Caki2 (cell line): ENCODE measurements around the gene CEP63. TPM values are rescaled to one million over a fixed set of nuclear protein-coding genes. Genes with fewer than 3 reads are reported as not detected.

Source experiments
- DNase-seq: peaks from one replicate; pipeline ENCODE4 v3.0.0-alpha.2; 2015; ENCODE audit warnings: low read depth
- in situ Hi-C: cut with HindIII; loops from 2 replicates; pipeline ENCODE4 v1.10.0; 2016; ENCODE audit warnings: low sequenced_read_pairs, low pct_unique_long_range_greater_than_20kb, mixed read lengths
- total RNA-seq: library from RNA; depleted of rRNA; stranded (reverse); fragments of >200 nt; shearing (Covaris generic); gene quantifications from 2 replicates; pipeline ENCODE4 v1.2.3, GENCODE V29; 2014; ENCODE audit warnings: low replicate concordance

CEP63 gene
- total RNA-seq, 1 experiment from 2014 or later, result 13.8 TPM

DNA sequence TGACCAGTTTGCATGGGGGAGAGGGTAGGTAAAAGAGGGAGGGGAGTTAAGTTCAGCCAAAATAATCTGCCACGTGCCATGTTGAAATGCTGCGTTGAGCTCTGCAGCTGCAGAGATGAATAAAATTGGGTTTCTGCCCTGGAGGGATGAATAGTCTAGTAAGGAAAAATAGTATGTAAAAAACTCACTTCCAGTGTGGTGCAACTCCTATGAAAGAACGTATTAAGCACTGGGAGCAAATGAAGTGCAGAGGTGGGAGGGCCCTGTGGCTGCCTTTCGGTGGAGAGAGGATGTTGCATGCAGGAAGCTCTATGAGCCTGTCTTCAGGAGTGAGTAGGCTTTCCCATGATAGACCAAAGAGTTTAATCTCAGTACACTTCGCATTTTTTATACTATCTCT lies 8.6 kb downstream of the CEP63 start:
- DNase-seq, result no peak
- in situ Hi-C loops, result no loop called here

DNA sequence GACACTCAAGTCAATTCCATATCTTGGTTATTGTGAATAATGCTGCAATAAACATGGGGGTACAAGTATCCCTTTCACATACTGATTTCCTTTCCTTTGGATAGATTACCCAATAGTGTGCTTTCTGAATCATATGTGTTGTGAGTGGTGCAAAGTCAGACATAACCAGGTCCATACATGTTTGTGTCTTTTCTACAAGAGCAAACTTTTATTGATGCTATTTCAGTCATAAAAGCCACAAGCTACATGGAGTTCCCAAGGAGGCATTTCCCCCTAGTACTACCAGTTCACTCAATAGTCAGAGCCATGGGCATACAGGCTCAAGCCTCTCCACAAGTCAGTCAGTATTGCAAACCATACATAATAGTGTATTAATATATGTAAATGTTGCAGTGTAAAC lies 10.1 kb downstream of the CEP63 start:
- no peak for DNase-seq
- in situ Hi-C loops, result no loop called here

DNA sequence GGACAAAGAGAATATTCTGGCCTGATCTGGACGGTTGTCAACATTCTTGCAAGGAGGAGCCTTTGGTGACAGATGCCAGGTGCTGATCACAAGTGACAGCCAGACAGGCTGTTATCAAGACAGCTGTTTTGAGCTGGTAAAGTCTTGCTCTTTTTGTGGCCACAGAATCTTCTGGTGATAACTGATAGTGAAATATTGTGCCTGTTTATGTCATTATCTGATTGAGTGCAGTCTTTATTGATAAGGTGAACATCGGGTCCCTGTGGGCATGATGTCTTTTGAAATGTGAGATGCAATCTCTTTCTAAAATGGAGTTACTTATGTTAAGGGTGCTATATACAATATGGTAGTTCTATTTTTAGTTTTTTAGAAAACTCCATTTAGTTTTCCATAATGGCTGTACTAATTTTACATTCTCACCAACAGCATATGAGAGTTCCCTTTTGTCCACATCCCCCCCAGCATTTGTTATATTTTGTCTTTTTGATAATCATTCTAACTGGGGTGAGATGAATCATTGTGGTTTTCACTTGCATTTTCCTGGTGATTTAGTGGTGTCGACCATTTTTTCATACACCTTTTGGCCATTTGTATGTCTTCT lies 10.7 kb downstream of the CEP63 start:
- in situ Hi-C loops, result no loop called here
- DNase-seq, result no peak

DNA sequence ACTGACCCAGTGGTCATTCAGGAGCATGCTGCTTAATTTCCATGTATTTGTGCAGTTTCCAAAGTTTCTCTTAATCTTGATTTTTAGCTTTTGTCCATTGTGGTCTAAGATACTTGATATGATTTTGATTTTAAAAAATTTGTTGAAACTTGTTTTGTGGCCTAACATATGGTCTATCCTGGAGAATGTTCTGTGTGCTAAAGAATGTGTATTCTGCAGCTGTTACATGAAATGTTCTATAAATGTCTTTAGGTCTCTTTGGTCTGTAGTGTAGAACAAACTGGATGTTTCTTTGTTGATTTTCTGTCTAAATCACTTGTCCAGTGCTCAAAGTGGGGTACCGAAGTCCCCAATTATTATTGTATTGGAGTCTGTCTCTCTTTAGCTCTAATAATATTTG lies 17.4 kb downstream of the CEP63 start:
- DNase-seq, result no peak
- in situ Hi-C loops, result no loop called here

DNA sequence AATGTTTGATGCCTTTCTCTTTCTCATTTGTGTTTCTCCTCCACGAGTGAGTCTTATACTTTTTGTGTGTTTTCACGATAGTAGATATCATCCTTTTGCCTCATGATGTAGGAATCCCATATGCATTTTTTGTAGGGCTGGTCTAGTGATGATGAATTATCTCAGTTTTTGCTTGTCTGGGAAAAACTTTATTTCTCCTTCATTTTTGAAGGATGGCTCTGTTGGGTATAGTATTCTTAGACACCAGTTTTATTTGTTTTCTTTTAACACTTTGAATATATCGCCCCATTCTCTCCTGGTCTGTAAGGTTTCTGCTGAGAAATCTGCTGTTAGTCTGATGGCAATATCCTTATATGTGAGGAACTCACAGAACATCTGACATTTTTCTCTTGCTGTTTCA lies 18.3 kb downstream of the CEP63 start:
- no peak for DNase-seq
- in situ Hi-C loops, result no loop called here

- in situ Hi-C loops, result no loop called here
- DNase-seq, result no peak
Measured at GRCh38 chr3:134505485-134505884, 19.6 kb downstream of the CEP63 start.

GRCh38 chr3:134511500-134511899 lies 25.6 kb downstream of the CEP63 start:
- in situ Hi-C loops, result no loop called here
- DNase-seq, result no peak

DNA sequence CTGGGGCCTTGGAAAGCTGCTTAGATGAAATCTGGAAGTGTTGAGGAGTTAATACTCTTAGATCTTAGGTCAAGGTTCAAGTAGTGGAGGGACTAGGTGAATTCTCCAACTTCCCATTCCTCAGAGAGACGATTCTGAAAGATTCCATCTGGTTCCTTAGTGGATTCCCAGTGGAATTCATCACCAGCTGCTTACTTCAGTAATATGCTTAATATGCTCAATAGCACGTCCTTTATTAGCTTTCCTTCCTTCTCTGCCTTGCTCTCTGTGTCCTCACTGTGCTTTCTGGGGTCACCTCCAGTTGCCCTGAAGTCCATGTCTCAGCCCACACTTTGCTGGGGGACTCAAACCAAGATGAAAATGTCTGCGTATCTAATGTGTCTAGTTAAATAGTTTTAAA lies 31.0 kb downstream of the CEP63 start:
- in situ Hi-C loops, result loop anchor here (5.0 kb wide), 1 partner anchor 40 kb away; no protein-coding TSS in a partner anchor

DNA sequence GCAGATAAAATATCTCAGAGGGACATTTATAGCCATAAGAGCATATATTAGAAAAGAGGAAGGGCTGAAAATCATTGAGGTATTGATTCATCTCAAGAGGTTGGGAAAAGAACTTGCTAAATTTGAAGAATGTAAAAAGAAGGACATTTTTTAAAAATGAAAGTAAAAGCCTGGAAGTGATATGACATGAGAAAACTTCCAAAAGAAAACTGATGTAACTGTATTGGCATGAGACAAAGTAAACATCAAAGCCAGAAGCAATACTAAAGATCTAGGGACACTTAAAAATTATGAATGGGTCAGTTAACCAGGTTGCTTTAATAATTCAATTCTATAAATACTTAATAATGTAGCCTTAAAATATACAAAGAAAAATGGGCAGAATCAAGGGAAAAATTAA lies 31.9 kb downstream of the CEP63 start:
- DNase-seq, result no peak
- in situ Hi-C loops, result loop anchor here (5.0 kb wide), 1 partner anchor 40 kb away; no protein-coding TSS in a partner anchor

More for the DNA sequence above, 31.0 kb downstream of the CEP63 start:
- DNase-seq, result no peak

GRCh38 chr3:134522541-134522940 lies 36.7 kb downstream of the CEP63 start:
- no peak for DNase-seq
- in situ Hi-C loops, result no loop called here

- in situ Hi-C loops, result no loop called here
- no peak for DNase-seq
Measured at GRCh38 chr3:134525293-134525692, 39.4 kb downstream of the CEP63 start.

GRCh38 chr3:134526319-134526718 lies 40.5 kb downstream of the CEP63 start:
- in situ Hi-C loops, result no loop called here
- DNase-seq, result no peak

DNA sequence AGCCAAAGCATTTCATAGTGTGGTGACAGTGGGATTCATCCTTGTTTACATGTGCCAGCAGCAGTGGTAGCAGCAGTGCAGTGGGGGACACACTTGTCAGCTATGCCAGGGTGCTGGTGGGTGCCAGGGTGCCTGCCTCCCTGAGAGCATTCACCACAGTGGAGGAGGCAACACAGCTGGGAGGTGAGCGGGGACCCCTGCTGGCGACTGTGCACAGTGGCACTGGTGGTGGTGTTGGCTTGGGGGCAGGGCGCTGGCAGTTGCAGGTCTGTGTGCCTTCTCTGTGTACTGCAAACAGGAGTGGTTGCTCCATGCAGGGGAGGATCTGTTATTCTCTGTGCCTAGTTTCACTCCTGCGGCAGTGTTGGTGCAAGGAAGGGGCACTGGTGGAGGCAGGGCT lies 41.2 kb downstream of the CEP63 start:
- in situ Hi-C loops, result no loop called here
- no peak for DNase-seq

- no peak for DNase-seq
- in situ Hi-C loops, result no loop called here
Measured at GRCh38 chr3:134527538-134528186, 41.8 kb downstream of the CEP63 start.

GRCh38 chr3:134533493-134533892 lies 47.6 kb downstream of the CEP63 start:
- in situ Hi-C loops, result no loop called here
- DNase-seq, result no peak

DNA sequence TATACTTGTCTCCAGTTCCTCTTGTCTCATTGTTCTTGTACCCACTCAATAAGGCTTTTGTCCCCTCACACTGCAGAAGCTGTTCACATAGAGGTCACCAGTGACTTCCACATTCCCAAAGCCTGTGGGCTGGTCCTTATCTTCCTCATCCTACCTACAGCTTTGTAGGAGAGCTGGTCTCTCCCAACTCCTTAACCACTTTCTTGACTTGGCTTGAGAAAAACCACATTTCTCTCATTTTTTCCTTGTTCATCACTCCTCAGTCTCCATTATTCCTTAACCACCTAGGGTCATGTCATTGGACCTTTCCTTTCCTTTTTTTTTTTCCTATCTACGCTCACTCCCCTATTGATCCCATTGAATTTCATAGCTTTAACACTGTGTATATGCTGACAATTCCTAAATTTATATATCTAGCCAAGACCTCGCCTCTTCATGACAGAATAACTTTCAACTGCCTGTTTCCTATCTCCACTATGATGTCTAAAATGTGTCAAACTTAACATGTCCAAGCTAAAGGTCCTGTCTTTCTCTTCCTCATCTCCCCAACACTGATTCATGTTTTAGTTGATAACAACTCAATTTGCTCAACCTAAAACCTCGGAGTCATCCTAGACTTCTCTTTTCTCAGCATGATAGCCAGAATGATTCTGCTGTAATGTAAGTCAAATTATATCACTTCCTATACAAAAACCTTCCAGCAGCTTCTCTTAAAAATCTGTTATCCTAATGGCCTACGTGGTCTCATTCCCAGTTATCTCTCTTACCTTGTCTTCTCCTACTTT lies 49.5 kb downstream of the CEP63 start:
- DNase-seq, result no peak
- in situ Hi-C loops, result no loop called here

GRCh38 chr3:134536781-134537180 lies 50.9 kb downstream of the CEP63 start:
- in situ Hi-C loops, result no loop called here

DNA sequence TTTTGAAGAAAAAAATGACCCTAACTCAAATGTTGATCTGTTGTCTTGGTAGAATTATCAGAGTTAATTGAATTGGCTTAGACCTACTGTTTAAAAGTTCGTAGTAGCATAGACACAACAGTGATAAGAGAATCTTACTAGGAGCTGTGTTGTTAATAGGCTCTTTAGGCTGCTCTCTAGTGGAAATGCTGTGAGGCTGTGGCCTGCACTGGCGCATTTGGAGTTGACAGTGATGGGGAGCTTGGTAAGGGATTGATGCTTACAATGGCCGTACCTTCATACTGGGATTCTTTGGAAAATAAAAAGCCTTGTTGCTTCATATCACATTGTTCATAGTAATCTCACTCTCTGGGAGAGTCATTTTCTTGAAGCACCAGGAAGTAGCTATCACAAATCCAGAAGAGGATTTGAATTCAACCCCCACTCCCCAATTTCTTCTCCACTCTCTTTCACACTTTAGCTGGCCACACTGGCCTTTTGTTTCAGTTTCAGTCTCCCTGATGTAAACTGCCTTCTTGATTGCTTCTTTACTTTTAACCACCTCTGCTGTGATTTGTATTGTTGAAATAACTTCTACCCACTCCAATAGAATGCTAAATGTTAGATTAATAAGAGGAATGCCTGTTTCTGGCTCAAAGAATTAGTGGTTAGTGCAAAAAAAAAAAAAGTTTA lies 56.6 kb downstream of the CEP63 start:
- in situ Hi-C loops, result no loop called here
- DNase-seq, result no peak

More at GRCh38 chr3:134536781-134537180, 50.9 kb downstream of the CEP63 start:
- DNase-seq, result no peak

DNA sequence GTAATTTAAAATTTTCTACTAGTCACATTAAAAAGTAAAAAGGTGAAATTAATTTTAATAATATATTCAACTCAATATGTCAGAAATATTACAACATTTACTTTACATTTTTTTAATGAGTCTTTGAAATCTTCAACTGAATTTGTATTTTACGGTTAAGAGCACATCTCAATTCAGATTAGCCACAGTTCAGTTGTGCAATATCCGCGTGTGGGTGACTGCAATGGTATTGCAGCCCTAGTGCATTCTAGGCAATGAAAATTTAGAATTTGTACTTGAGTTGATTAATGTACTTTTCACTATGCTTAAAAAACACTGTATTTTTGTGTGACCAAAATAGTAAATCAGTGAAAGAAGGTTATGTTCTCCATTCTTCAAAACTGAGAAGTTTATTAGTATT lies 57.3 kb downstream of the CEP63 start:
- in situ Hi-C loops, result no loop called here
- no peak for DNase-seq
